Spleen (tissue), 10 donors: ENCODE measurements around the gene TRMT1. TPM values are rescaled to one million over a fixed set of nuclear protein-coding genes. Genes with fewer than 3 reads are reported as not detected.

Experiments
- polyA plus RNA-seq, 3 donors: library from polyadenylated mRNA; stranded (reverse); fragments of 200-250 nt; gene quantifications; one replicate each; pipeline ENCODE4 v1.2.1, GENCODE V29; 2013
- total RNA-seq, 7 donors: library from RNA; depleted of rRNA in 3 of 7; stranded (reverse); fragments of >200 nt in 3 of 7; fragmentation: NEBNext Ultra II Directional in 4 of 7; extraction: Animal tissue kit (Norgen Biotek cat#: 25700) in 4 of 7; gene quantifications; one replicate each; pipeline versions ENCODE4 v1.1.0 to v1.2.1, GENCODE V29; 2016 to 2021
- donor health status: healthy with polysubstance abuse.
- donor health status: DM: no; HTN: no; CAD: no; lungs with moderate emphysema.
- donor health status: DM: no; HTN: no; CAD: no.
- donor health status: Bipolar disorder and iron deficiency.
- donor health status: healthy.
- donor health status: DM: no; HTN: no; CAD: no.
- donor health status: DM: yes; HTN: yes; CAD: no.

Gene TRMT1
- total and polyA plus RNA-seq, 10 donors: 27.7 to 109 (median 47.3) TPM

Other genes with a start within 250 kb of the TRMT1 start
- 10 to 100 TPM; 20.4 to 36.1 (median 24.4) TPM for gene DNASE2, start 235.3 kb downstream of the TRMT1 start, total RNA-seq
- gene DNASE2, start 235.3 kb downstream of the TRMT1 start, polyA plus RNA-seq: 10 to 100 TPM; 19.5 to 33.9 (median 28.1) TPM
- gene KLF1, start 229.5 kb downstream of the TRMT1 start, total RNA-seq: 10 to 100 TPM in 1 of 7 donors, 1 to 10 TPM in 3, under 1 TPM in 2, not detected in 1; 0.44 to 13.0 (median 2.7) TPM
- under 1 TPM; 0.13 to 0.67 (median 0.33) TPM for gene KLF1, start 229.5 kb downstream of the TRMT1 start, polyA plus RNA-seq
- gene GCDH, start 225.6 kb downstream of the TRMT1 start, total RNA-seq: 10 to 100 TPM; 19.0 to 48.4 (median 29.3) TPM
- gene GCDH, start 225.6 kb downstream of the TRMT1 start, polyA plus RNA-seq: 10 to 100 TPM; 16.3 to 29.4 (median 20.1) TPM
- under 1 TPM in 1 of 7 donors, not detected in 6; 0.74 TPM for gene SYCE2, start 197.4 kb downstream of the TRMT1 start, total RNA-seq
- gene SYCE2, start 197.4 kb downstream of the TRMT1 start, polyA plus RNA-seq: under 1 TPM; 0.29 to 0.85 (median 0.30) TPM
- gene FARSA, start 183.0 kb downstream of the TRMT1 start, total RNA-seq: 10 to 100 TPM; 32.8 to 49.9 (median 42.2) TPM
- gene FARSA, start 183.0 kb downstream of the TRMT1 start, polyA plus RNA-seq: 10 to 100 TPM; 25.1 to 55.4 (median 36.3) TPM
- 100 to 1,000 TPM; 306 to 828 (median 571) TPM for gene CALR, start 178.1 kb downstream of the TRMT1 start, total RNA-seq
- gene CALR, start 178.1 kb downstream of the TRMT1 start, polyA plus RNA-seq: 100 to 1,000 TPM; 150 to 194 (median 193) TPM
- gene RAD23A, start 170.9 kb downstream of the TRMT1 start, total RNA-seq: 100 to 1,000 TPM in 1 of 7 donors, 10 to 100 TPM in 6; 80.4 to 109 (median 90.8) TPM
- gene RAD23A, start 170.9 kb downstream of the TRMT1 start, polyA plus RNA-seq: 100 to 1,000 TPM in 2 of 3 donors, 10 to 100 TPM in 1; 88.6 to 134 (median 115) TPM
- gene GADD45GIP1, start 159.5 kb downstream of the TRMT1 start, total RNA-seq: 10 to 100 TPM; 12.8 to 33.4 (median 15.8) TPM
- 10 to 100 TPM; 39.7 to 47.9 (median 40.8) TPM for gene GADD45GIP1, start 159.5 kb downstream of the TRMT1 start, polyA plus RNA-seq
- gene DAND5, start 147.2 kb downstream of the TRMT1 start, total RNA-seq: not detected
- gene DAND5, start 147.2 kb downstream of the TRMT1 start, polyA plus RNA-seq: not detected
- 10 to 100 TPM; 12.3 to 41.4 (median 26.7) TPM for gene NFIX, start 121.3 kb downstream of the TRMT1 start, total RNA-seq
- gene NFIX, start 121.3 kb downstream of the TRMT1 start, polyA plus RNA-seq: 1 to 10 TPM; 1.1 to 7.7 (median 1.5) TPM
- gene LYL1, start 13.9 kb downstream of the TRMT1 start, total RNA-seq: 10 to 100 TPM; 35.5 to 69.4 (median 50.0) TPM
- 10 to 100 TPM; 63.7 to 86.9 (median 68.0) TPM for gene LYL1, start 13.9 kb downstream of the TRMT1 start, polyA plus RNA-seq
- gene NACC1, start 1.5 kb upstream of the TRMT1 start, total RNA-seq: 10 to 100 TPM; 22.0 to 47.0 (median 37.7) TPM
- 10 to 100 TPM in 1 of 3 donors, 1 to 10 TPM in 2; 5.5 to 32.8 (median 7.1) TPM for gene NACC1, start 1.5 kb upstream of the TRMT1 start, polyA plus RNA-seq
- 10 to 100 TPM; 43.8 to 89.5 (median 55.8) TPM for gene STX10, start 33.6 kb upstream of the TRMT1 start, total RNA-seq
- 10 to 100 TPM; 78.3 to 98.0 (median 93.7) TPM for gene STX10, start 33.6 kb upstream of the TRMT1 start, polyA plus RNA-seq
- 100 to 1,000 TPM in 4 of 7 donors, 10 to 100 TPM in 3; 59.7 to 131 (median 104) TPM for gene IER2, start 33.7 kb upstream of the TRMT1 start, total RNA-seq
- gene IER2, start 33.7 kb upstream of the TRMT1 start, polyA plus RNA-seq: 10 to 100 TPM; 56.7 to 92.2 (median 76.6) TPM